Activated CD4-positive, alpha-beta T cell treated with anti-CD3 and anti-CD28 coated beads for 24 hours (primary cell): ENCODE data around the gene DNAAF6.
"Not testable (repeated sequence)": the region's sequence is repeated elsewhere in the genome, so short reads cannot be mapped to it uniquely, and the experiment has no call there.

ENCODE experiments used
- DNase-seq, 2 donors: peaks; one replicate each; pipeline ENCODE4 v3.0.0-alpha.2; 2020; ENCODE audit warnings: low read depth in 2 of 2

Gene DNAAF6

GRCh38 chrX:107205770-107206696 is at the start of gene DNAAF6, which contains the start of gene NUP62CL:
Gene DNAAF6 (plus strand): TSS chrX:107206611. CDS start chrX:107212876, 6,265 bp downstream.
Gene NUP62CL (minus strand): TSS chrX:107206433. CDS start chrX:107175146, 31,287 bp downstream.
- peak; percentile 39 to 47 for DNase-seq

DNA sequence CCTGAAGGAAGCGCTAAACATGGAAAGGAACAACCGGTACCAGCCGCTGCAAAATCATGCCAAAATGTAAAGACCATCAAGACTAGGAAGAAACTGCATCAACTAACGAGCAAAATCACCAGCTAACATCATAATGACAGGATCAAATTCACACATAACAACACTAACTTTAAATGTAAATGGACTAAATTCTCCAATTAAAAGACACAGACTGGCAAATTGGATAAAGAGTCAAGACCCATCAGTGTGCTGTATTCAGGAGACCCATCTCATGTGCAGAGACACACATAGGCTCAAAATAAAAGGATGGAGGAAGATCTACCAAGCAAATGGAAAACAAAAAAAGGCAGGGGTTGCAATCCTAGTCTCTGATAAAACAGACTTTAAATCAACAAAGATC is 48.8 kb upstream of the DNAAF6 start:
- not testable (repeated sequence) for DNase-seq

GRCh38 chrX:107167163-107167921 is 39.1 kb upstream of the DNAAF6 start:
- no peak for DNase-seq

DNA sequence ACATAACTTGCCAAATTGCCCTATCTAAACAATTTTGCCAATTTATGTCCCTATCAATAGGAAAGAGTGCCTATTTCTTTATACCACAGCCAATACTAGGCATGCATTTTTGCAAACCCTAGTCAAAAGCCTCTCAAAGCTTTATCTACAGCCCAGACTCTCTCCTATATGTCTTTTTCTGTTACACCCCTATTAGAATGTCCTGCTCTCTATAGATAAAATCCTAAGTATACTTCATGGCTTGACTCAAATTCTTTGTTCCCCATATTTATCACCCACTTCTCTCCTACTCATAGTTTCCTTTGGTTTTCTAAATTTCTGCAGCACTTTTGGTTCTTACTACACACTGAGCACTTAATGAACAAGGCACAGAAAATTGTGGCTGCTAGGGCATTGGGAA is 38.2 kb upstream of the DNAAF6 start:
- DNase-seq: no peak

- no peak for DNase-seq
These were observed 37.7 kb upstream of the DNAAF6 start for GRCh38 chrX:107168712-107169111.

DNA sequence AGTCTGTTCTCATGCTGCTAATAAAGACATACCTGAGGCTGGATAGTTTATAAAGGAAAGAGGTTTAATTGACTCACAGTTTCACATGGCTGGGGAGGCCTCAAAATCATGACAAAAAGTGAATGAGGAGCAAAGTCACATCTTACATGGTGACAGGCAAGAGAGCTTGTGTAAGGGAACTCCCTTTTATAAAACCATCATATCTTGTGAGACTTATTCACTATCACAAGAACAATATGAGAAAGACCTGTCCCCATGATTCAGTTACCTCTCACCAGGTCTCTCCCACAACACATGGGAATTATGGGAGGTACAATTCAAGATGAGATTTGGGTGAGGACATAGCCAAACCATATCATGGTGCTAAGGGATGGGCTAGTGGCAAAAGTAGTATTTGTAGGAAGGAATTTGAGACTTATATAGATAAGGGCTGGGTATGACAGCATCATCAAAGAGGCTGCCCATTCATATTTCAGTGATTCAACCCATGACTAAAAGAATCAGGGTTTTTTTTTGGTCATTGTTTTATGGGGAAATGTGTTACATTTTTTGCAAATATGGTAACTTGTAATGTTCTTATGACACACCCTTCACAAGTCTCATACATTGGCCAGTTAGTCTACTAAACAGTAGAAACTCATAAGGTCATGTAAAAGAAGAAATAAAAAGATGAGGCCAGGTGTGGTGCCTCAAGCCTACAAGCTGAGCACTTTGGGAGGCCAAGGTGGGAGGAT is 34.9 kb upstream of the DNAAF6 start:
- DNase-seq: no peak

DNA sequence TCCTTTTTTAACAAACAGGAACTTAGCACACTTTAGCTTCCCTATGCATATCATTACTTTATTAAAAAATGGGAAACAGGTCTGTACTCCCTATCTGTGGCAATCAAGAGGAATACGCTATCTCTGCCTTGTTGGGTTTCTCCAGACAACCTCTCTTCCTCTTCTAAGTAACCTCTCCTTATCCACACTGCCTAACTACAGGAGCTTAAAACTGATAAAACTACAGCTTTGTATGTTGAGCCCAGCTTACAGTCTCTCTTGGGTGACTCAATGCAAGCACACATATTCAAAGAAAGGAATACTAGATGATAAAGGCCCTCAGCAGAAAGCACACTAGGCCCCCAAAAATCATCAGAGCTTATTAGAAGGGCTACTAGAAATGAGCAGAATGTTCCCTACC is 9.1 kb upstream of the DNAAF6 start:
- no peak for DNase-seq

- not testable (repeated sequence) for DNase-seq
These were observed 8.3 kb upstream of the DNAAF6 start for GRCh38 chrX:107198074-107198473.

GRCh38 chrX:107199491-107199890 is 6.9 kb upstream of the DNAAF6 start:
- no peak for DNase-seq

DNA sequence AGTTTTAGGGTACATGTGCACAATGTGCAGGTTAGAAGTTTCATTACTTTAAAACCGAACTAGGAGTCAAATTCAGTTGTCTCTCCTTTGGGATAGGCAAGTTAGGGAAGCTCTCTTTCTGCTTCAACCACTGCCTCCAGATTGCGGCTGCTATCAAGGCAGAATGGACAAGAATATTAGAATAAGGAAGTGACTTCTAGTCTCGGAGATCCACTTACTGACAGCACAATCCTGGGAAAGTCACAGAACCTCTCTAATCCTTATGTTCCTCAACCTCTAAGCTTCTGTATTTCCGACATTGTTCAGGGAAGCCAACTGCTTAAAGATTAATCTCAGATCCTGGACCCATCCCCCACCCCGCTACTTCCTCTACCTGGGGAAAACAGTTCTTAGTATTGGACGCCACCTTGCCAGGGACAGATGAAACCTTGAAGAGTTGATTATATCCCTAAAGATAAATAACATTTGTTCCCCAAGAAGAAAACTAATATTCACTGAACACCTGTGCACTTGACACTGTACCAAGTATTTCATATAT is 2.3 kb upstream of the DNAAF6 start:
- DNase-seq: no peak

DNA sequence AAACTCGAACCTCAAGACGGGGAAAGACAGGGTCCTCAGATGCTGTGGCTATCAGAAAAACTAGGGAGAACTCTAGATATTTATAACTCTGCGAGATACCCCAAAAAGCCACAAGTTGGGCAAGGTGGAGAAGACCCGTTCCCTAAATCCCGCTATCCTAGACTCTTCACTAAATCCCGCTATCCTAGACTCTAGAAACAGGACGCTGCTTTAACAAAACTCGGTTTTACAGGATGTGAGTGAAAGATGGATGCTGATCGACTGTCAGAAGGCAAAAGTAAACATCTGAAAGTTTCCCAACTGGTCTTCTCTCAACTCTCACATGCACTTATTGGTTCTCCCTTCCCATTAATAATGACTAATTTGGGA is 270 bp downstream of the DNAAF6 start:
- no peak for DNase-seq

- no peak for DNase-seq
These were observed 678 bp downstream of the DNAAF6 start for GRCh38 chrX:107207089-107207488.

GRCh38 chrX:107207943-107208342 is 1.5 kb downstream of the DNAAF6 start:
- DNase-seq: no peak

- no peak for DNase-seq
These were observed 7.1 kb downstream of the DNAAF6 start for GRCh38 chrX:107213477-107213876.

DNA sequence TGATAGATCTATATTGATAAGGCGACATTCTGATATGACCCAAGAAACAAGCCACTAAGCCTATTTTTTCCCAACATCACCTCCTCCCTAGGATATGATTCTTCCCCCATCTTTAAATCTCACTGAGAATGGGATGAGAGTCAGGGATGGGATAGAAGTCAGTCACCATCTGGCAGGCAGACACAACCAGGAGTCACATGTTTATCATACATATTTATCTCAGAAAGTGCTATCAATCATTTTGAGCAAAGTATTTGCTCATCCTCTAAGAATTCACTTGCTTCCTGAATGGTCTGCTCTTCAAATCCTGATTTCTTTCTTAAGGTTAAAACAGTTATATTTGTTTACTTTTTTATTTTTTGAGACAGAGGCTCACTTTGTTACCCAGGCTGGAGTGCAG is 20.3 kb downstream of the DNAAF6 start:
- DNase-seq: no peak

DNA sequence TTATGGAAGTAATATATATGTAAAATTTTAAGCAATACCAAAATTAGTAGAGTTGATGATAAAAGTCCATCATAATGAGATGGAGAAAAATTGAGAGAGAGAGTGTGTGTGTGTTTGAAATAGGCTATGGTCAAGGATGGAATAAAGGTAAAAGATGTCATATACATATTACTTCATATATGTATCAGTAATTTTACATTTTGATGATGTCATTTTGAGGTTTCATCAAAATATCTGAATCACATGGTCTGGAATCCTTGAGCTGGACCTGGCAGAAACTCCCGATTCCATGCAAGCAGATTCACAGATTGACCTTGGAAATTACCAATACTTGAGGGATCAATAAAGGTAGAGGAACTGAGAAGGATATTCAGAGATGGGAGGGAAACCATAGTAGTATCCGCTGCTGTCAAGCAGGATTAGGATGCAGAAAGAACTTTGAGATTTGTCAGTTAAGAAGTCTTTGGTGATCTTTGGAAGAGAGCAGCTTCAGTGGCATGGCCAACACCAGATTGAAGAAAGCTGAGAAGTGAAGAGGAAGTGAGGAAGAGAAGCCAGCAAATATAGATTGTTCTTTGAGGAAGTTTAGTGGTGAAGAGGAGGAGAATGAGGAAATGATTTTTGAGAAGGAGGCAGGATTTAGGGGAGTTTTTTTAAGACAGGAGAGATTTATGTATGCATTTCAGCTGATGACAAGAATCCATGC is 21.5 kb downstream of the DNAAF6 start:
- no peak for DNase-seq

DNA sequence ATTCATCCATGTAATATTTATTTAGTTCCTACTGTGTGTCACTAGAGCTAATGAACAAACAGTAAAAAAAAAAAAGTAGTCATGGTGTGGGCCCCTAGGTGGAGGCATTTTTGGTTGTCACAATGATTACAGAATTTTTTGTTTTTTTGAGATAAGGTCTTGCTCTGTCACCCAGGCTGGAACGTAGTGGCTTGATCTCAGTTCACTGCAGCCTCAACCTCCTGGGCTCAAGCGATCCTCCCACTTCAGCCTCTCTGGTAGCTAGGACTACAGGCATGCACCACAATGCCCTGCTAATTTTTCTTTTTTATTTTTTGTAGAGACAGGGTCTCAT is 22.0 kb downstream of the DNAAF6 start:
- DNase-seq: no peak

DNA sequence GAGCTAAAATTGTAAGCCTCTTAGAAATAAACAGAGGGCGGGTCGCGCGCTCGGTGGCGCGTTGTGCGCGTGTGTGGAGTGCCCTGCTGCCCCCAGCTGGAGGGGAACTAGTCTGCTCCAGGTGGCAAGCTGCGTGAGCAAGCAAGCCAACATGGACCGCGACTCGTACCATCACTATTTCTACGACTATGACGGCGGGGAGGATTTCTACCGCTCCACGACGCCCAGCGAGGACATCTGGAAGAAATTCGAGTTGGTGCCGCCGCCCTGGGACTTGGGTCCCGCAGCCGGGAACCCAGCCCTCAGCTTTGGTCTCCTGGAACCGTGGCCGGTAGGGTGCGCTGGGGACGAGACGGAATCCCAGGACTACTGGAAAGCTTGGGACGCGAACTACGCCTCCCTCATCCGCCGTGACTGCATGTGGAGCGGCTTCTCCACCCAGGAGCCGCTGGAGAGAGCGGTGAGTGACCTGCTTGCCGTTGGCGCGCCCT is 66.1 kb downstream of the DNAAF6 start:
- DNase-seq: no peak

DNA sequence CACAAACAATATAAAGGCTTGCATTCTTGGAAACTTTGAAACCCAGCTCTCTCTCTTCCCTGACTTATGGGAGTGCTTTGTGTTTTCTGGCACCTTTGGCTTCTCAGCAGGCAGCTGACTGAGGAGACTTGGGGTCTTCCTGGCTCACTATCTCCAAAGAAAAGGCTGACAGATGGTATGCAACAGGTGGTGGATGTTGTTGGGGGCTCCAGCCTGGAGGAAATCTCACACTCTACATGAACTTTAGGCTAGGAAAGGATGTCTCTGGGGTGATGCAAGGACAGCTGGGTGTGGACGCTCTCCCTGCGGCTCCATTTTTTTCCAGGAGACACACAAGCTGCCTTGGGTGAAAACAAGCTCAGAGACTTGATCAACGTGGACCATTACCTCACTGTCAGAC is 67.4 kb downstream of the DNAAF6 start:
- no peak for DNase-seq

DNA sequence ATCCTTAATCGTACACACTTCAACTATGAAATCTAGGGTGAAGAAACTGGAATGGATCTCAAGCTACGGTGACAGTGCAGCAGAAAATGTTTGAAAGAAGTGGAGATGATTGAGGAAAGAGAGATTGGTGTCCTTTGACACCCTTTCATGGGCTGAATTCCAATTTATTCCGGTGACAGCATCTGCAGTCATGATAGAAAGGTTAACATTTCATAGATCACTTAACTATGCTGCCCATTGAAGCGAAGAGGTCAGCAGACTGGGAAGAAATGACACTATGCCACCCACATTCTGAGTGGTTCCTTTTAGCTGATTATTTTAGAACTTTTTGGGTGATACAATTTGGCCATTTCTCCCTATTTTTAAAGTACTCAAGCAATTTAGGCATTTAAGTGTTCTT is 82.3 kb downstream of the DNAAF6 start:
- DNase-seq: no peak

- no peak for DNase-seq
These were observed 83.6 kb downstream of the DNAAF6 start for GRCh38 chrX:107290019-107290418.
